Neural progenitor cell (in vitro differentiated cells): ENCODE measurements around the gene CETP. TPM values are rescaled to one million over a fixed set of nuclear protein-coding genes. Genes with fewer than 3 reads are reported as not detected.

Experiments
- DNase-seq: peaks from one replicate; pipeline ENCODE4 v3.0.0-alpha.2; 2016; ENCODE audit warnings: low spot score
- H2AFZ ChIP-seq: fragments of 200-600 bp; sonication (generic); replicated peaks from 2 replicates; pipeline ENCODE4 v1.6.1; 2016; ENCODE audit warnings: antibody characterized with exemption
- H3F3A ChIP-seq: fragments of 200-600 bp; sonication (generic); 2 replicates; pipeline ENCODE4 v1.6.1; 2016; ENCODE audit warnings: antibody characterized with exemption, low read depth
- H3K27ac ChIP-seq: fragments of 200-600 bp; sonication (generic); 2 replicates; pipeline ENCODE4 v1.5.1; 2016; ENCODE audit warnings: mild to moderate bottlenecking
- H3K27me3 ChIP-seq: fragments of 200-600 bp; sonication (generic); 2 replicates; pipeline ENCODE4 v1.6.1; 2016; ENCODE audit warnings: mild to moderate bottlenecking, moderate library complexity
- H3K36me3 ChIP-seq: fragments of 200-600 bp; sonication (generic); 2 replicates; pipeline ENCODE4 v1.5.1; 2016
- H3K4me1 ChIP-seq: fragments of 200-600 bp; sonication (generic); 2 replicates; pipeline ENCODE4 v1.6.1; 2016; ENCODE audit warnings: mixed run types
- H3K4me2 ChIP-seq: fragments of 200-600 bp; sonication (generic); 2 replicates; pipeline ENCODE4 v1.6.1; 2016
- H3K4me3 ChIP-seq: fragments of 200-600 bp; sonication (generic); 2 replicates; pipeline ENCODE4 v1.5.1; 2016
- H3K79me2 ChIP-seq: fragments of 200-600 bp; sonication (generic); 2 replicates; pipeline ENCODE4 v1.6.1; 2016; ENCODE audit warnings: low read depth
- H3K9ac ChIP-seq: fragments of 200-600 bp; sonication (generic); 2 replicates; pipeline ENCODE4 v1.6.1; 2016
- H3K9me3 ChIP-seq: fragments of 200-600 bp; sonication (generic); 2 replicates; pipeline ENCODE4 v1.5.1; 2016; ENCODE audit warnings: low read depth
- H4K20me1 ChIP-seq: fragments of 200-600 bp; sonication (generic); 2 replicates; pipeline ENCODE4 v1.6.1; 2016; ENCODE audit warnings: low read depth
- H3K27ac Mint-ChIP-seq: 3 replicates; pipeline ENCODE4 v1.8.0; 2021; ENCODE audit warnings: mixed read lengths
- H3K27me3 Mint-ChIP-seq: 2 replicates; pipeline ENCODE4 v1.8.0; 2022; ENCODE audit warnings: low read depth, mild to moderate bottlenecking, inconsistent platforms, moderate library complexity, mixed read lengths; ENCODE audit not compliant: insufficient read depth
- H3K36me3 Mint-ChIP-seq: 3 replicates; pipeline ENCODE4 v1.8.0; 2021; ENCODE audit warnings: mixed read lengths
- H3K4me1 Mint-ChIP-seq: 3 replicates; pipeline ENCODE4 v1.8.0; 2021; ENCODE audit warnings: mixed read lengths
- H3K4me3 Mint-ChIP-seq: 3 replicates; pipeline ENCODE4 v1.8.0; 2021; ENCODE audit warnings: mild to moderate bottlenecking, moderate library complexity, mixed read lengths
- H3K9me3 Mint-ChIP-seq: 3 replicates; pipeline ENCODE4 v1.8.0; 2020; ENCODE audit warnings: mixed read lengths
- CTCF ChIP-seq: fragments of 200-600 bp; sonication (generic); IDR thresholded peaks from 2 replicates; pipeline ENCODE4 v1.5.1; 2017; ENCODE audit warnings: antibody characterized with exemption, mild to moderate bottlenecking
- EZH2 ChIP-seq: fragments of 200-600 bp; sonication (generic); IDR thresholded peaks from 2 replicates; pipeline ENCODE4 v1.6.1; 2017; ENCODE audit warnings: antibody characterized with exemption, mild to moderate bottlenecking, moderate library complexity
- EZH2phosphoT487 ChIP-seq: fragments of 200-600 bp; sonication (generic); IDR thresholded peaks from 2 replicates; pipeline ENCODE4 v1.6.1; 2017; ENCODE audit warnings: antibody characterized with exemption
- total RNA-seq: library from RNA; depleted of rRNA; stranded (reverse); fragments of >200 nt; gene quantifications from 2 replicates; pipeline ENCODE4 v1.2.3, GENCODE V29; 2015; ENCODE audit warnings: low replicate concordance

CETP gene
- total RNA-seq, 1 donor from 2014 or later = 0.28 TPM

GRCh38 chr16:57032346-57032745 is 70.6 kb downstream of the CETP start:
- Histone ChIP-seq H3K9ac (no peak overlapping the region), H4K20me1 (no peaks in the 10 kb centered on the region), H3K36me3 (no peaks in the 10 kb centered on the region), H3K27ac (no peak overlapping the region), H3K4me2 (no peak overlapping the region), H2AFZ (no peak overlapping the region), H3F3A (no peaks in the 10 kb centered on the region), H3K27me3 (no peaks in the 10 kb centered on the region), H3K4me3 (no peak overlapping the region), H3K9me3 (no peaks in the 10 kb centered on the region), H3K79me2 (no peaks in the 10 kb centered on the region), H3K4me1 (no peaks in the 10 kb centered on the region)
- TF ChIP-seq CTCF (no peak), EZH2phosphoT487 (no peak), EZH2 (no peak)
- H3K27me3 Mint-ChIP-seq = peaks cover 5% of the 10 kb centered on the region
- H3K36me3 Mint-ChIP-seq = no peaks in the 10 kb centered on the region
- H3K4me1 Mint-ChIP-seq = no peaks in the 10 kb centered on the region
- H3K27ac Mint-ChIP-seq = no peak overlapping the region
- no peaks in the 10 kb centered on the region for H3K9me3 Mint-ChIP-seq
- no peak overlapping the region for H3K4me3 Mint-ChIP-seq
- DNase-seq = no peak

GRCh38 chr16:57032931-57033330 is 71.2 kb downstream of the CETP start:
- no peak overlapping the region for H3K4me2 ChIP-seq
- H3K9me3 Mint-ChIP-seq = no peaks in the 10 kb centered on the region
- no peaks in the 10 kb centered on the region for H3K9me3 ChIP-seq
- H3K79me2 ChIP-seq = no peaks in the 10 kb centered on the region
- no peak overlapping the region for H3K9ac ChIP-seq
- no peaks in the 10 kb centered on the region for H4K20me1 ChIP-seq
- DNase-seq = no peak
- no peaks in the 10 kb centered on the region for H3K36me3 Mint-ChIP-seq
- no peak overlapping the region for H3K4me3 Mint-ChIP-seq
- H3K27ac ChIP-seq = no peak overlapping the region
- peaks cover 5% of the 10 kb centered on the region for H3K27me3 Mint-ChIP-seq
- no peaks in the 10 kb centered on the region for H3K36me3 ChIP-seq
- H2AFZ ChIP-seq = no peak overlapping the region
- H3K27me3 ChIP-seq = no peaks in the 10 kb centered on the region
- no peak overlapping the region for H3K4me3 ChIP-seq
- H3K4me1 ChIP-seq = no peaks in the 10 kb centered on the region
- TF ChIP-seq EZH2phosphoT487 (no peak), EZH2 (no peak), CTCF (no peak)
- H3K27ac Mint-ChIP-seq = no peak overlapping the region
- no peaks in the 10 kb centered on the region for H3K4me1 Mint-ChIP-seq
- H3F3A ChIP-seq = no peaks in the 10 kb centered on the region

Other genes with a start within 250 kb of the CETP start
- 116 and 128 TPM in 2 replicates for gene NUP93, start 231.8 kb upstream of the CETP start, total RNA-seq
- not detected in 2 replicates for gene SLC12A3, start 96.7 kb upstream of the CETP start, total RNA-seq
- 16.1 and 18.1 TPM in 2 replicates for gene HERPUD1, start 29.8 kb upstream of the CETP start, total RNA-seq
- gene NLRC5, start 27.6 kb downstream of the CETP start, total RNA-seq = not detected in 2 replicates
- 19.8 and 26.9 TPM in 2 replicates for gene CPNE2, start 130.6 kb downstream of the CETP start, total RNA-seq
- gene PSME3IP1, start 224.1 kb downstream of the CETP start, total RNA-seq = 106 and 184 TPM in 2 replicates
- 46.6 and 49.2 TPM in 2 replicates for gene RSPRY1, start 224.4 kb downstream of the CETP start, total RNA-seq